GM12874 (cell line): ENCODE results near the gene ADARB1.

Experiments used
- CTCF ChIP-seq: IDR thresholded peaks from 2 replicates; pipeline ENCODE4 v1.5.1; 2011; ENCODE audit warnings: low read depth, mild to moderate bottlenecking, control low read depth, low read length, moderate library complexity; ENCODE audit not compliant: insufficient read depth

ADARB1 gene

GRCh38 chr21:45119812-45120211 is 45.4 kb downstream of the ADARB1 start:
- TF ChIP-seq CTCF: no peak

GRCh38 chr21:45120975-45121374 is 46.6 kb downstream of the ADARB1 start:
- TF ChIP-seq CTCF: no peak

GRCh38 chr21:45122030-45122429 is 47.6 kb downstream of the ADARB1 start:
- TF ChIP-seq CTCF: no peak

GRCh38 chr21:45122432-45123132 is 48.2 kb downstream of the ADARB1 start:
- no peak for TF ChIP-seq CTCF

- no peak for TF ChIP-seq CTCF
Measured at GRCh38 chr21:45123440-45123839, 49.1 kb downstream of the ADARB1 start.

- TF ChIP-seq CTCF: no peak
Measured at GRCh38 chr21:45124596-45124995, 50.2 kb downstream of the ADARB1 start.

- no peak for TF ChIP-seq CTCF
Measured at GRCh38 chr21:45125357-45125756, 51.0 kb downstream of the ADARB1 start.

- TF ChIP-seq CTCF: no peak
Measured at GRCh38 chr21:45126204-45126626, 51.8 kb downstream of the ADARB1 start.
